PC-9 (cell line): ENCODE data around the gene ZNRF1. TPM values are rescaled to one million over a fixed set of nuclear protein-coding genes. Genes with fewer than 3 reads are reported as not detected.
"Not testable (repeated sequence)": the region's sequence is repeated elsewhere in the genome, so short reads cannot be mapped to it uniquely, and the experiment has no call there.

ENCODE experiments used
- BruUV-seq: library from RNA; stranded (reverse); fragments of 400-500 nt; replicated peaks from 2 replicates; lab custom pipeline; 2021; lab: Mats Ljungman, UMichigan
- CTCF ChIA-PET: fragments of 300-600 bp; sonication (Branson Sonifier 250); formaldehyde crosslinking; loops from one replicate; lab custom pipeline; 2022; ENCODE audit warnings: antibody characterized with exemption; lab: Charles Lee
- POLR2A ChIA-PET: fragments of 300-600 bp; sonication (Branson Sonifier 250); formaldehyde crosslinking; loops from one replicate; lab custom pipeline; 2022; ENCODE audit warnings: antibody characterized with exemption; ENCODE audit not compliant: unreplicated experiment; lab: Charles Lee
- DNase-seq, 2 experiments: peaks; one replicate each; pipeline versions ENCODE4 v3.0.0 to v3.0.0-alpha.2; 2015 to 2022; ENCODE audit warnings: mixed read lengths in 1 of 2
- H2AFZ ChIP-seq: fragments of 200-600 bp; sonication (generic); 2 replicates; pipeline ENCODE4 v1.8.1; 2017; ENCODE audit warnings: antibody characterized with exemption
- H3F3A ChIP-seq: fragments of 200-600 bp; sonication (generic); 2 replicates; pipeline ENCODE4 v1.8.1; 2017; ENCODE audit warnings: antibody characterized with exemption, mild to moderate bottlenecking, low read depth; ENCODE audit not compliant: insufficient read depth
- H3K27ac ChIP-seq: fragments of 200-600 bp; sonication (generic); 2 replicates; pipeline ENCODE4 v1.6.1; 2016; ENCODE audit warnings: mixed run types
- H3K27me3 ChIP-seq: fragments of 200-600 bp; sonication (generic); 2 replicates; pipeline ENCODE4 v1.6.1; 2016; ENCODE audit warnings: low read depth, mixed run types; ENCODE audit not compliant: insufficient read depth
- H3K36me3 ChIP-seq: fragments of 200-600 bp; sonication (generic); 2 replicates; pipeline ENCODE4 v1.6.1; 2016; ENCODE audit warnings: low read depth, mixed run types
- H3K4me1 ChIP-seq: fragments of 200-600 bp; sonication (generic); replicated peaks from 2 replicates; pipeline ENCODE4 v1.6.1; 2016; ENCODE audit warnings: mixed run types; ENCODE audit not compliant: insufficient read depth
- H3K4me2 ChIP-seq: fragments of 200-600 bp; sonication (generic); 2 replicates; pipeline ENCODE4 v1.6.1; 2017; ENCODE audit warnings: mixed run types
- H3K4me3 ChIP-seq: fragments of 200-600 bp; sonication (generic); 2 replicates; pipeline ENCODE4 v1.6.1; 2016; ENCODE audit warnings: mixed run types
- H3K79me2 ChIP-seq: fragments of 200-600 bp; sonication (generic); 2 replicates; pipeline ENCODE4 v1.6.1; 2017; ENCODE audit warnings: low read depth, mixed run types
- H3K9me2 ChIP-seq: fragments of 200-600 bp; sonication (generic); 2 replicates; pipeline ENCODE4 v1.8.1; 2017; ENCODE audit warnings: mild to moderate bottlenecking; ENCODE audit not compliant: insufficient read depth
- H3K9me3 ChIP-seq: fragments of 200-600 bp; sonication (generic); 2 replicates; pipeline ENCODE4 v1.8.1; 2016; ENCODE audit warnings: low read depth; ENCODE audit not compliant: insufficient read depth
- H4K20me1 ChIP-seq: fragments of 200-600 bp; sonication (generic); 2 replicates; pipeline ENCODE4 v1.8.1; 2017; ENCODE audit not compliant: insufficient read depth
- CTCF ChIP-seq: fragments of 200-600 bp; sonication (generic); conservative IDR thresholded peaks from 2 replicates; pipeline ENCODE4 v1.6.1; 2017; ENCODE audit warnings: mixed run types, antibody characterized with exemption, mild to moderate bottlenecking, moderate library complexity
- EZH2 ChIP-seq: fragments of 200-600 bp; sonication (generic); IDR thresholded peaks from 2 replicates; pipeline ENCODE4 v1.8.0; 2017; ENCODE audit warnings: antibody characterized with exemption, low read depth
- intact Hi-C: fragments of 100-400 bp; cut with micrococcal nuclease; formaldehyde crosslinking; loops from one replicate; pipeline ENCODE4 v1.10.0; 2022; ENCODE audit not compliant: unreplicated experiment
- total RNA-seq: library from RNA; stranded (reverse); gene quantifications from 2 replicates; pipeline ENCODE4 v1.2.3, GENCODE V29; 2021

ZNRF1 gene
- total RNA-seq, 1 experiment from 2014 or later: 64.4 TPM

- H4K20me1 ChIP-seq: no peaks in the 10 kb centered on the region
- no peak overlapping the region for H3K4me3 ChIP-seq
- intact Hi-C loops: no loop called here
- H3F3A ChIP-seq: peaks cover 7% of the 10 kb centered on the region
- peaks cover 16% of the 10 kb centered on the region; the same call in 1 of the 2 replicates for H3K9me3 ChIP-seq
- H3K4me2 ChIP-seq: no peak overlapping the region
- H3K4me1 ChIP-seq: peaks cover 46% of the 10 kb centered on the region
- no peak overlapping the region for H2AFZ ChIP-seq
- DNase-seq: no peak
- no TSS peak for BruUV-seq
- CTCF ChIA-PET: no interaction called here
- peaks cover 92% of the 10 kb centered on the region for H3K79me2 ChIP-seq
- peaks cover 12% of the 10 kb centered on the region; the same call in 1 of the 2 replicates for H3K36me3 ChIP-seq
- no peaks in the 10 kb centered on the region for H3K27me3 ChIP-seq
- no peak overlapping the region for H3K27ac ChIP-seq
- POLR2A ChIA-PET: no interaction called here
- no peaks in the 10 kb centered on the region for H3K9me2 ChIP-seq
- no peak for TF ChIP-seq CTCF
- TF ChIP-seq EZH2: no peak
Observed at GRCh38 chr16:75024182-75024581, 25.4 kb downstream of the ZNRF1 start.

GRCh38 chr16:75024594-75024993, 25.8 kb downstream of the ZNRF1 start:
- BruUV-seq: no TSS peak
- H3K79me2 ChIP-seq: peaks cover 92% of the 10 kb centered on the region

GRCh38 chr16:75025761-75026160, 26.9 kb downstream of the ZNRF1 start:
- H3K9me2 ChIP-seq: no peaks in the 10 kb centered on the region
- H3K27ac ChIP-seq: peak overlapping the region; percentile 36
- peaks cover 61% of the 10 kb centered on the region for H3K4me1 ChIP-seq
- no peaks in the 10 kb centered on the region for H4K20me1 ChIP-seq
- BruUV-seq: no TSS peak
- DNase-seq: no peak
- no peak overlapping the region for H3K4me2 ChIP-seq
- no peak for TF ChIP-seq EZH2
- TF ChIP-seq CTCF: no peak
- intact Hi-C loops: no loop called here
- no peak overlapping the region for H2AFZ ChIP-seq
- peaks cover 20% of the 10 kb centered on the region for H3F3A ChIP-seq
- H3K36me3 ChIP-seq: peaks cover 12% of the 10 kb centered on the region; the same call in 1 of the 2 replicates
- H3K9me3 ChIP-seq: peaks cover 12% of the 10 kb centered on the region; the same call in 1 of the 2 replicates
- H3K79me2 ChIP-seq: peaks cover 88% of the 10 kb centered on the region
- H3K27me3 ChIP-seq: no peaks in the 10 kb centered on the region
- no peak overlapping the region for H3K4me3 ChIP-seq
- ChIA-PET CTCF (interaction anchor here (0.7 kb wide), 1 partner anchor 38 kb away, joined by 3 read pairs; no protein-coding TSS in a partner anchor), POLR2A (no interaction called here)

More at GRCh38 chr16:75024594-75024993, 25.8 kb downstream of the ZNRF1 start:
- Histone ChIP-seq H3K4me3 (no peak overlapping the region), H3K9me2 (no peaks in the 10 kb centered on the region), H3K9me3 (peaks cover 16% of the 10 kb centered on the region; the same call in 1 of the 2 replicates), H3K27me3 (no peaks in the 10 kb centered on the region), H3K4me1 (peaks cover 50% of the 10 kb centered on the region), H3K4me2 (no peak overlapping the region), H4K20me1 (no peaks in the 10 kb centered on the region), H2AFZ (no peak overlapping the region), H3K27ac (no peak overlapping the region), H3F3A (peaks cover 10% of the 10 kb centered on the region), H3K36me3 (peaks cover 12% of the 10 kb centered on the region; the same call in 1 of the 2 replicates)
- no peak for DNase-seq
- CTCF ChIA-PET: no interaction called here
- intact Hi-C loops: no loop called here
- no peak for TF ChIP-seq EZH2
- no peak for TF ChIP-seq CTCF
- POLR2A ChIA-PET: no interaction called here

- peaks cover 88% of the 10 kb centered on the region for H3K79me2 ChIP-seq
- peak in 1 of 2 experiments; percentile 50 for DNase-seq
- H3K4me2 ChIP-seq, H3K27me3 ChIP-seq, BruUV-seq, H3K36me3 ChIP-seq, H4K20me1 ChIP-seq, intact Hi-C loops, H2AFZ ChIP-seq, H3K4me3 ChIP-seq, H3K9me3 ChIP-seq, H3K9me2 ChIP-seq: not testable (repeated sequence)
- CTCF ChIA-PET: interaction anchor here (0.7 kb wide), 1 partner anchor 39 kb away, joined by 3 read pairs; no protein-coding TSS in a partner anchor
- H3F3A ChIP-seq: peaks cover 24% of the 10 kb centered on the region
- H3K27ac ChIP-seq: peak overlapping the region; percentile 36
- POLR2A ChIA-PET: interaction anchor here (0.5 kb wide), 1 partner anchor 15 kb away, joined by 7 read pairs; no protein-coding TSS in a partner anchor
- H3K4me1 ChIP-seq: peaks cover 67% of the 10 kb centered on the region
Observed at GRCh38 chr16:75026239-75026891, 27.5 kb downstream of the ZNRF1 start.
